NCI-H1092 treated with DMSO at 0.1 percent for 48 hours (cell line): ENCODE measurements around the gene FGFR1OP2.
A peak's percentile ranks its signal among the peaks of the same experiment; 100 is the strongest.

Experiments used
- DNase-seq: peaks from one replicate; lab custom pipeline; 2025; lab: John Stamatoyannopoulos, UW

FGFR1OP2 gene

DNA sequence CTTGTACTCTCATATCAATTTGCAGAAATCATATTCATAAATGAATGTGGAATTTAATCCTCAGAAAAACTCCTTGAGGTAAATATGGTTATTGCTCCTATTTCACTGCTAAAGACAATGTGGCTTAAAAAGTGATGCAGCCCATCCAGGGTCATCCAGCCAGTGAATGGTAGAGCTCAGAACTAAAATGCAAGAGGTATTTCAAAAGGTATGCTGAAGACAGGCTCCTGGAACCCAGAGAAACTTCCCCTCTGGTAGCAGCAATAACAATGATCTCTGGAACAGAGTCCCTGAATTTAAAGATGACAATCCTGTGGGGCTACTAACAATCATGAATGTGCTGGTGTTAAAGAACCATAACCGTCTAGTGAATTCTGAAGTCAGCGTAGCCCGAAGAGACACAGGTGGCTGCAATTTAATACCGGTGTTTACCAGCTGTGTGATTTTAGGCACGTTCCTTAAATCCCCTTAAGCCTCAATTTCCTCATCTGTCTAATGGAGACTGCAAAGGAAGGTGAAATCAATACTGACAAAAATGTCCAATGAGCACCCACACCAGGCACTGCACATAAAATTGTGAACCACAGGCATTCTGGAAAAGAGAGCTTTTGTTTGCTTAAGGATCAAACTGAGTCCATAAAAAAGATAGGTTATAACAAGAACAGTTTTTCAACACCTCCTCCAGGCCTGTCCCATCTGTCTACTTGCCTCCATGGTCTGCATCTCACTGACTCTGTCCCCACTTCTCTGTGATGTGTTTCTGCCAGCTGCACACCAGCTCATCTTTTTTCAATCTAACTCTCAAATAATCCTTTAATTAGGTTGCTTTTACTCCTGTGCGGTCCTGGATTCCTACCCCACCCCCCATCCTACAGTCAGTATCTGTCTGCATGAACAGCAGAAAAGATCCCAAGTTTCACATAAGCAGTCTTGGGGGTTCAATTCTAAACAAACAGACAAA is 65.4 kb downstream of the FGFR1OP2 start:
- DNase-seq, result no peak

DNA sequence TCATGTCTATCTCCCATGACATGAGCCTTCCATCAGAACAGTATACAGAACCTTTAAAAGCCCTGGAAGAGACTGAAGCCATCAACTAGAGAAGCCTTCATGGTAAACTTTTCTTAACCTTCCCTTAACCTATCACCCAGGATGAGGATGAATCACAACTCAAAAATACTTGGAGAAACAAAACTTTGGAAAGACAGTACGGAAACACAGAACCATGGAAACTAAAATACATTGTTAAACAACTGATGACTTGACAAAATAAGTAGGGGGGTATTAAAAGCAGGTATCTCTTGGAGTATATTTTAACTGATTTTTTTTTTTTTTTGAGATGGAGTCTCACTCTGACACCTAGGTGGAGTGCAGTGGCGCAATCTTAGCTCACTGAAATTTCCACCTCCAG is 67.2 kb downstream of the FGFR1OP2 start:
- no peak for DNase-seq

GRCh38 chr12:27006797-27007467 is 68.7 kb downstream of the FGFR1OP2 start:
- DNase-seq, result no peak

DNA sequence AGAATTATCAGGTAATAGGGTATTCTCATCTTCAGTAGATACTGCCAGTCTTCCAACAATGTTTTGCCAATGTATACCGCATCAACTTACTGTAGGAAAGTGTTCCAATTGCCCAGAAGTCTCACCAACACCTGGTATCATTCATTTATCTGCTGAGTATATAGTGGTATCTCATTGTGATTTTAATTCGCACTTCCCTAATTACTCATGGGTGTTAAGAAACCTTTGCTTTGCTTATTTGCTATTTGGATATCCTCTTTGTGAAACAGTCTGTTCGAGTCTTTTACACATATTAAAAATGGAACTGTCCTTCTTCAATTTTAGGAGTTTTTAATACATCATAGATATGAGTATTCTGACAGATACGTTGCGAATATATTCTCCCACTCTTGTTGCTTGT is 69.8 kb downstream of the FGFR1OP2 start:
- no peak for DNase-seq

GRCh38 chr12:27009881-27010301 is 71.6 kb downstream of the FGFR1OP2 start:
- no peak for DNase-seq

GRCh38 chr12:27012239-27012981 is 74.1 kb downstream of the FGFR1OP2 start:
- peak; percentile 11 for DNase-seq

DNA sequence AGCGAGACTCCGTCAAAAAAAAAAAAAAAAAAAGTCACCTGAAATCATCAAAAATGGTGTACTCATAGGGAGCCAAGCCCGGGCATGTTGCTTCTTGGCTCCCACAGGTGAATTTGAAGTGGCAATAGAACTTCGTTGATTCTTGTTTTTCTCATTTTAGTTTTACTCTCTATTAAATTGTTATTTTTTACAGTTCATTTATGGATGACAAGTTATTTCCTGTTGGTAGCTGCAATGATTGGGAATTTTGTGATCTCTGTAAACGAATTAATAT is 74.6 kb downstream of the FGFR1OP2 start:
- DNase-seq, result no peak

- DNase-seq, result peak; percentile 63
Measured at GRCh38 chr12:27013611-27014084, 75.4 kb downstream of the FGFR1OP2 start.

GRCh38 chr12:27014085-27014858 is 76.0 kb downstream of the FGFR1OP2 start, which contains the start of gene TM7SF3:
TM7SF3 (minus strand) TSS chr12:27014384; CDS start chr12:27014168, 216 bp downstream.
- DNase-seq, result peak; percentile 84

GRCh38 chr12:27014859-27015729 is 76.8 kb downstream of the FGFR1OP2 start:
- no peak for DNase-seq

- peak; percentile 55 for DNase-seq
Measured at GRCh38 chr12:27015730-27016076, 77.4 kb downstream of the FGFR1OP2 start.
